Measurements from ENCODE around the gene TKTL1. TPM values are rescaled to one million over a fixed set of nuclear protein-coding genes. Genes with fewer than 3 reads are reported as not detected.
"Not testable (repeated sequence)": the region's sequence is repeated elsewhere in the genome, so short reads cannot be mapped to it uniquely, and the experiment has no call there.

The TKTL1 gene, protein sequence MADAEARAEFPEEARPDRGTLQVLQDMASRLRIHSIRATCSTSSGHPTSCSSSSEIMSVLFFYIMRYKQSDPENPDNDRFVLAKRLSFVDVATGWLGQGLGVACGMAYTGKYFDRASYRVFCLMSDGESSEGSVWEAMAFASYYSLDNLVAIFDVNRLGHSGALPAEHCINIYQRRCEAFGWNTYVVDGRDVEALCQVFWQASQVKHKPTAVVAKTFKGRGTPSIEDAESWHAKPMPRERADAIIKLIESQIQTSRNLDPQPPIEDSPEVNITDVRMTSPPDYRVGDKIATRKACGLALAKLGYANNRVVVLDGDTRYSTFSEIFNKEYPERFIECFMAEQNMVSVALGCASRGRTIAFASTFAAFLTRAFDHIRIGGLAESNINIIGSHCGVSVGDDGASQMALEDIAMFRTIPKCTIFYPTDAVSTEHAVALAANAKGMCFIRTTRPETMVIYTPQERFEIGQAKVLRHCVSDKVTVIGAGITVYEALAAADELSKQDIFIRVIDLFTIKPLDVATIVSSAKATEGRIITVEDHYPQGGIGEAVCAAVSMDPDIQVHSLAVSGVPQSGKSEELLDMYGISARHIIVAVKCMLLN
- not detected in 2 replicates for total RNA-seq (ENCODE audit: low replicate concordance)

DNA sequence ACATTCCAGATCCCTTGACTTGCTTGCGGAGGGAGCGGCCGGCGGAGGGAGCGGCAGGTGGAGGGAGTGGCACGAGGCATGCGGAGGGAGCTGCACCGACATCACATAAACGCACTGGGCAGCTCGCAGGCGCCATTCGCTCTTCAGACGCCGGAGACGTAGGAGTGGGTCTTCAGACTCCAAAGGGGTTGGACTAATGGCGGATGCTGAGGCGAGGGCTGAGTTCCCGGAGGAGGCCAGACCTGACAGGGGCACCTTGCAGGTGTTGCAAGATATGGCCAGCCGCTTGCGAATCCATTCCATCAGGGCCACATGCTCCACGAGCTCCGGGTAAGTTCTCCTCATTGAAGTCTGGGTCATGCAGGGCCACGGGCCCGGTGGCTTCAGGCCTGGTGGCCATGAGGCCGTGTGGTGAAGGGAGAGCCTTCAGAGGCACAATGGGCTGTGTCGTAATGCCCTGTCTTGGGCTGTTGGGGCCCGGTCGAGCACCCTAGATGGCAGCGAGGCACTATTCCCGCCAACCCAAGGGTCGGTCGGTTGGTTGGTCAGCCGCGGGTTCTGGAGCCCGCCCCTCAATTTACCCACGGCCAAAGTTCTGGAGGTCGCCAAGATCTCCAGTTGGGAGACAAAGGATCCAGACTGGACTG lies at the start of gene TKTL1:
TSS of gene TKTL1 (plus strand) at position 132 of the 647 bp plus-strand sequence. CDS start at position 197, 65 bp downstream.
- H3K4me3 ChIP-seq (ENCODE audit: low read depth, low read length): no peak within 1 kb of the TSS
- no peak for DNase-seq (ENCODE audit: low read depth)
- TF ChIP-seq, protein P1, sequence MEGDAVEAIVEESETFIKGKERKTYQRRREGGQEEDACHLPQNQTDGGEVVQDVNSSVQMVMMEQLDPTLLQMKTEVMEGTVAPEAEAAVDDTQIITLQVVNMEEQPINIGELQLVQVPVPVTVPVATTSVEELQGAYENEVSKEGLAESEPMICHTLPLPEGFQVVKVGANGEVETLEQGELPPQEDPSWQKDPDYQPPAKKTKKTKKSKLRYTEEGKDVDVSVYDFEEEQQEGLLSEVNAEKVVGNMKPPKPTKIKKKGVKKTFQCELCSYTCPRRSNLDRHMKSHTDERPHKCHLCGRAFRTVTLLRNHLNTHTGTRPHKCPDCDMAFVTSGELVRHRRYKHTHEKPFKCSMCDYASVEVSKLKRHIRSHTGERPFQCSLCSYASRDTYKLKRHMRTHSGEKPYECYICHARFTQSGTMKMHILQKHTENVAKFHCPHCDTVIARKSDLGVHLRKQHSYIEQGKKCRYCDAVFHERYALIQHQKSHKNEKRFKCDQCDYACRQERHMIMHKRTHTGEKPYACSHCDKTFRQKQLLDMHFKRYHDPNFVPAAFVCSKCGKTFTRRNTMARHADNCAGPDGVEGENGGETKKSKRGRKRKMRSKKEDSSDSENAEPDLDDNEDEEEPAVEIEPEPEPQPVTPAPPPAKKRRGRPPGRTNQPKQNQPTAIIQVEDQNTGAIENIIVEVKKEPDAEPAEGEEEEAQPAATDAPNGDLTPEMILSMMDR (IDR thresholded peaks at IDR 0.05; ENCODE audit: insufficient read depth, low read length): no peak

DNA sequence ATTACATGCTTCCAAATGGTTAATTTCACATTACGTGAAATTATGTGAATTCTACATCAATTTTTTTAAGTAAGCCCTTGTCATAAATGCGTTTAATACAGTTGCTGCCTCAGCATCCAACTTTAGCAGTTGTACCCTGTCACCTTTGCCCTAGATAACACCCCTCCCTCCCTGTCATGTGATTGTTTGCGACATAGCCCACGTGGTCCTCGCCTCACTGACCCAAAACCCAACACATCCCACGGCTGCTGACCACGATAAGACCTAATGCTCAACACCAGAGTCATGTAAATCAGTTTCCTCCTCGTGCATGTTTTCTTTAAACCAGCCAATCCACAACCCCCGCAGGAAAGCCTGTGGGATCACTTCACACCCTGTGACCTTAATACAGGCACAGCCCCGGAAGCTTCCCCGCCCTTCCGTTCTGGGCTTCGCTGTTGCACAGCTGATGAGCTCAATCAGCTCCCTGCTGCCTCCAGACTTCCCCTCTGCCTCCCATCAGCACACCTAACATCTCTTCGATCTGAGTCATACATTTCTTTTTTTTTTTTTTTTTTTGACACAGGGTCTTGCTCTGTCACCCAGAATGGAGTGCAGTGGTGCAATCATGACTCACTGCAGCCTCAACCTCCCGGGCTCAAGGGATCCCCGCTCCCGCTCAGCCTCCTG lies 48.1 kb upstream of the TKTL1 start:
- not testable (repeated sequence) for DNase-seq (ENCODE audit: low read depth); H3K4me3 ChIP-seq (ENCODE audit: low read depth, low read length)

DNA sequence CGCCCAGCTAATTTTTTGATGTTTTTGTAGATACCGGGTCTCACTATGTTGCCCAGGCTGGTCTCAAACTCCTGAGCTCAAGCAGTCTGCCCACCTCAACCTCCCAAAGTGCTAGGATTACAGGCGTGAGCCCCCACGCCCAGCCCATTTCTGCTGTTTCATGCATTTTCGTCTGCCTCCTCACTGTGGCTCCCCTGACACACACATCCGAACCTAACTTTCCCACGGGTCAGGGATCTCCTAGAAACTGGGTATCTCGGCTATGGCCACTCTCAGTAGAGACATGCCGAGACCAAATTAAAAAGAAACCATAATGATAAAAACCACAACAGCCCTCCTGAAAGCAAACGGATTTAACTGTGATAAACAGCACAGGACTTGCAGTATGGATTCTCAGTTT lies 47.5 kb upstream of the TKTL1 start:
- not testable (repeated sequence) for DNase-seq (ENCODE audit: low read depth); H3K4me3 ChIP-seq (ENCODE audit: low read depth, low read length)

DNA sequence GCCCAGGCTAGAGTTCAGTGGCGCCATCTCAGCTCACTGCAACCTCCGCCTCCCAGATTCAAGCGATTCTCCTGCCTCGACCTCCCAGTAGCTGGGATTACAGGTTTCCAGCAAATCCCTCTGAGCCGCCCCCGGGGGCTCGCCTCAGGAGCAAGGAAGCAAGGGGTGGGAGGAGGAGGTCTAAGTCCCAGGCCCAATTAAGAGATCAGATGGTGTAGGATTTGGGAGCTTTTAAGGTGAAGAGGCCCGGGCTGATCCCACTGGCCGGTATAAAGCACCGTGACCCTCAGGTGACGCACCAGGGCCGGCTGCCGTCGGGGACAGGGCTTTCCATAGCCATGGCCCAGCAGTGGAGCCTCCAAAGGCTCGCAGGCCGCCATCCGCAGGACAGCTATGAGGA lies 38.3 kb upstream of the TKTL1 start, which contains the start of gene OPN1MW3:
TSS of gene OPN1MW3 (plus strand) at position 301 of the 400 bp plus-strand sequence. CDS start at position 339, 38 bp downstream.
- DNase-seq (ENCODE audit: low read depth); H3K4me3 ChIP-seq (ENCODE audit: low read depth, low read length): not testable (repeated sequence)

DNA sequence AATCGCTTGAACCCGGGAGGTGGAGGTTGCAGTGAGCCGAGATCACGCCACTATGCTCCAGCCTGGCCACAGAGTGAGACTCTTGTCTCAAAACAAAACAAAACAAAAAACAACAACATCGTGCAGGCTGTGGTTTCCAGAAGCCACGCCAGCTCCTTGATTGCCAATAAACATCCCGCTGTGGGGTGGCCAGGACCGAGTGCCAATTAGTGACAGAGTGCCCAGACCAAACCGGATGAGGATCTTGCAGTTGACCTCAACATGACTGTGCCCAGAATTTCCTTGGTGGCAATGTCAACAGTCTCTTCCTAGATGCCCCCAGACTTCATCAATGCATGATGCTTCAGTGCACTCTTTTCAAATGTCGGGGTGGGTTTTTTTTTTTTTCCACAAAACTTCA lies 36.9 kb upstream of the TKTL1 start:
- H3K4me3 ChIP-seq (ENCODE audit: low read depth, low read length); DNase-seq (ENCODE audit: low read depth): not testable (repeated sequence)

DNA sequence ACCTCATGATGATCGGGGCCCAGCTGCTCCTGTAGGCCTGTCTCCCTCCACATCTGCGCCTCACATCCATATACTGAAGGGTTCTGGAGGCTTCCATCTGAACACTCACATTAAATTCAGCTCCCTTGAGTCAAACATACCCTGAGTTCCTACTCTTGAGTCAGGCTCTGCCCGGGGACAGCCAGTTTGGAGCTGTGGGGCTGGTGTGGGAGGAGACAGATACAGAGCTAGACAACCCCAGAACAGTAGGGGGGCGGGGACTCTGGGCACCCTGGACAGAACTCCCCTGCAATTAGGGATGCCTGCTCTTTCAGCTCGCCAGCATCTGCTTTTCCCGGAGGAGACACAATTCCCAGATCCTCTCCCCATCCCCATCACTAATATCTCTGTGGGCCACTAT lies 32.5 kb upstream of the TKTL1 start:
- not testable (repeated sequence) for DNase-seq (ENCODE audit: low read depth); H3K4me3 ChIP-seq (ENCODE audit: low read depth, low read length)

DNA sequence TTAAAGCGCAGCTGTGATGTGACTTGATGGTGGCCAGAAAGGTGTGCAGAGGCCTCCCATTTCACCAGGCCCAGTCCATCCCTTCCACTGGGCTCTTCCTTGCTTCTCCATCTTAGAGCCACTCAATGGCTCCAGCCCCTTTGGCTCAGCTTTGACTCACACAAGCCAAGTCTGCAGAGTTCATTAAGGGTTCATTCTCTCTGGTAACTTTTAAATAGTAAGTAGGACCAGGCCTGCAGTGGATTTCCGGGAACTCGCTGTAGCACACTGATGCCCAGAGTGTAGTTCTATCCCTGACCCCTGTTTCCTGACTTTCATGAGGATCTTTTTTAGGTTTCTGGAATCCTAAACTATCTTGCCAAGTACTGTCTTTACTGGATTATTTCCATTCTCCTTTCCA lies 26.4 kb upstream of the TKTL1 start:
- H3K4me3 ChIP-seq (ENCODE audit: low read depth, low read length); DNase-seq (ENCODE audit: low read depth): not testable (repeated sequence)

DNA sequence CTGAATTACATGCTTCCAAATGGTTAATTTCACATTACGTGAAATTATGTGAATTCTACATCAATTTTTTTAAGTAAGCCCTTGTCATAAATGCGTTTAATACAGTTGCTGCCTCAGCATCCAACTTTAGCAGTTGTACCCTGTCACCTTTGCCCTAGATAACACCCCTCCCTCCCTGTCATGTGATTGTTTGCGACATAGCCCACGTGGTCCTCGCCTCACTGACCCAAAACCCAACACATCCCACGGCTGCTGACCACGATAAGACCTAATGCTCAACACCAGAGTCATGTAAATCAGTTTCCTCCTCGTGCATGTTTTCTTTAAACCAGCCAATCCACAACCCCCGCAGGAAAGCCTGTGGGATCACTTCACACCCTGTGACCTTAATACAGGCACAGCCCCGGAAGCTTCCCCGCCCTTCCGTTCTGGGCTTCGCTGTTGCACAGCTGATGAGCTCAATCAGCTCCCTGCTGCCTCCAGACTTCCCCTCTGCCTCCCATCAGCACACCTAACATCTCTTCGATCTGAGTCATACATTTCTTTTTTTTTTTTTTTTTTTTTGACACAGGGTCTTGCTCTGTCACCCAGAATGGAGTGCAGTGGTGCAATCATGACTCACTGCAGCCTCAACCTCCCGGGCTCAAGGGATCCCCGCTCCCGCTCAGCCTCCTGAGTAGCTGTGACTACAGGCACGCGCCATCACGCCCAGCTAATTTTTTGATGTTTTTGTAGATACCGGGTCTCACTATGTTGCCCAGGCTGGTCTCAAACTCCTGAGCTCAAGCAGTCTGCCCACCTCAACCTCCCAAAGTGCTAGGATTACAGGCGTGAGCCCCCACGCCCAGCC lies 10.9 kb upstream of the TKTL1 start:
- not testable (repeated sequence) for H3K4me3 ChIP-seq (ENCODE audit: low read depth, low read length); DNase-seq (ENCODE audit: low read depth)

DNA sequence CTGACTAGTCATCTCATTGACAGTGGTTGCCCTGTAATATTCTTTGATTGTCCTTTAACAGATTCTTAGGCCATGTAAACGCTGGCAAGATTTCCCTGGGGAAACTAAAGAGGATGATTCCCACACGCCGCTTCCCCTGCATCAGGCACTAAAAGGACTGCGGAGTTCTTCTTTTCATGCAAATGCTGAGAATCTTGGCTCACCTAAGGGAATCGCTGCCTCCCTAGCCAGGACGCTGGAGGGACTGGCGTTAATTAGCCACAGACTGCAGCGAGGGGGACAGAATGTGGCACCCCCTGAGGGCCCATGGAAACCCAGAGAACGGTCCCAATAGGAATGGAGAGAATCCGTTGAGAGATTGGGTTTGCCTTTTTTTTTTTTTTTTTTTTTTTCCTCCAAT lies 9.2 kb upstream of the TKTL1 start:
- H3K4me3 ChIP-seq (ENCODE audit: low read depth, low read length); DNase-seq (ENCODE audit: low read depth): not testable (repeated sequence)

DNA sequence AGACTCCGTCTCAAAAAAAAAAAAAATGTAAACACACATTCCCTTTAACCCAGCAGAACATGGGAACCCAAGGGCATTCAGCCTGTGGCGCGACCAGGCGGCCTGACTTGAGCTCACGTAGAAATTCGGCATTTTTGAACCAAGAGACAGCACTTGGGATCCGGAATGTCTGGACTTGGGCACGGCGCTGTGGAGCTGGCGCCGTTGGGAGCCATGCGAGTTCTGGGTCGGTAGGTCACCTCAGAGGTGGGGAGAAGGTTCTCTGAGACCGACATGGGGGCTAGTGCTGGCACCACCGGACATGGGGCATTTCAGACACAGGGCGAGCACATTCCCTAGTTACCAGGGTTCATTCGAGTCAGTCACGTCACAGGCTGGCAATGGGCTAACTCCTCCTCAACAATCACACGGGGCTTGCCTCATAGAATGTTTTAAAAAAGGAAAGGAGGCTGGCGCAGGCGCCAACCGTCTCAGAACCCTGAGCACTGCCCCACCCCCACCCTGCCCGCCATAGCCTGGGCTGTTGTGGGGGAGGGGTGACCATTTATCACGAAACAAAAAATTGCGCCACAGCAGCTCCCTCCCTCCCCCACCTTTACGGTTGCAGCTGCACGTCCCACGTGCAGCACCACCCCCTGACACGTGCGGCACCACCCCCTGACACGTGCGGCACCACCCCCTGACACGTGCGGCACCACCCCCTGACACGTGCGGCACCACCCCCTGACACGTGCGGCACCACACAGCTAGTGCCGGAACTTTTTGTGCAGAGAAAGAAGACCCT lies 612 bp upstream of the TKTL1 start, which contains the start of gene TEX28:
TSS of gene TEX28 (minus strand) at position 334 of the 784 bp plus-strand sequence. CDS start 3,007 bp downstream, outside the sequence.
- no peak for DNase-seq (ENCODE audit: low read depth)
- TF ChIP-seq, protein P1 (IDR thresholded peaks at IDR 0.05; ENCODE audit: insufficient read depth, low read length): no peak
- no peak within 1 kb of the TSS for H3K4me3 ChIP-seq (ENCODE audit: low read depth, low read length)
